ENCODE data around the gene MAB21L2. TPM values are rescaled to one million over a fixed set of nuclear protein-coding genes. Genes with fewer than 3 reads are reported as not detected.

The MAB21L2 gene
- total RNA-seq, 1 experiment from 2014 or later: not detected

DNA sequence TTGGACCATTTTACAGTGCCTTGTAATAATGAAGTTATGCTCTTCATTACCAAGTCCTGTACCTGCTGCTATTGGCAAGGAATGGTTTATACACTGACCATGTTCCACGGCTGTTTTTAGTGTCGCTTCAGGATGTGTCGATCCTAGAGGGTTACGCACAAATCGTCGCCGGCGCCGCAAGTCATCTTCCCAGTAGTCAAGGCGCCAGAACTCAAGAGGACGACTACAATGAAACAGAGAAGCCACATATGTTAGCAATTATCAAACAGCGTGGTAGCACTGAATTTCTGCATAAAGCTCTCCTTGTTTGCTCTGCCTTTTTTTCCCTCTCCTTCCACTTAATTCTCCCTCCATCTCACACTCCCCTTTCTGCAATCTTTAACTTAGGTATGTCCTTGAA, 17.0 kb downstream of the MAB21L2 start:
- no peak for DNase-seq
- no peaks in the 10 kb centered on the region for H3K27me3 ChIP-seq (replicated peaks; ENCODE audit: control insufficient read depth, insufficient read depth, low read length)
- H3K4me1 ChIP-seq: no peaks in the 10 kb centered on the region
- H3K36me3 ChIP-seq (ENCODE audit: control insufficient read depth, insufficient read depth, low read length): no peaks in the 10 kb centered on the region
- no peaks in the 10 kb centered on the region for H3K4me1 Mint-ChIP-seq (ENCODE audit: low read depth, unreplicated experiment)
- no peaks in the 10 kb centered on the region for H3K9me3 Mint-ChIP-seq (ENCODE audit: unreplicated experiment)
- H3K27ac Mint-ChIP-seq (ENCODE audit: unreplicated experiment): no peak overlapping the region
- no peak overlapping the region for H3K4me3 ChIP-seq (ENCODE audit: low read depth, low read length)
- no TSS peak for BruUV-seq (replicated peaks)
- no peaks in the 10 kb centered on the region for H3K27me3 Mint-ChIP-seq (ENCODE audit: insufficient read depth, unreplicated experiment)
- CTCF ChIA-PET: no interaction called here
- intact Hi-C loops (cut with micrococcal nuclease; ENCODE audit: unreplicated experiment): no loop called here
- no peaks in the 10 kb centered on the region for H3K9me3 ChIP-seq
- H3K36me3 Mint-ChIP-seq (ENCODE audit: insufficient read depth, unreplicated experiment): peaks cover 11% of the 10 kb centered on the region
- POLR2A ChIA-PET: no interaction called here
- TF ChIP-seq, protein P1, sequence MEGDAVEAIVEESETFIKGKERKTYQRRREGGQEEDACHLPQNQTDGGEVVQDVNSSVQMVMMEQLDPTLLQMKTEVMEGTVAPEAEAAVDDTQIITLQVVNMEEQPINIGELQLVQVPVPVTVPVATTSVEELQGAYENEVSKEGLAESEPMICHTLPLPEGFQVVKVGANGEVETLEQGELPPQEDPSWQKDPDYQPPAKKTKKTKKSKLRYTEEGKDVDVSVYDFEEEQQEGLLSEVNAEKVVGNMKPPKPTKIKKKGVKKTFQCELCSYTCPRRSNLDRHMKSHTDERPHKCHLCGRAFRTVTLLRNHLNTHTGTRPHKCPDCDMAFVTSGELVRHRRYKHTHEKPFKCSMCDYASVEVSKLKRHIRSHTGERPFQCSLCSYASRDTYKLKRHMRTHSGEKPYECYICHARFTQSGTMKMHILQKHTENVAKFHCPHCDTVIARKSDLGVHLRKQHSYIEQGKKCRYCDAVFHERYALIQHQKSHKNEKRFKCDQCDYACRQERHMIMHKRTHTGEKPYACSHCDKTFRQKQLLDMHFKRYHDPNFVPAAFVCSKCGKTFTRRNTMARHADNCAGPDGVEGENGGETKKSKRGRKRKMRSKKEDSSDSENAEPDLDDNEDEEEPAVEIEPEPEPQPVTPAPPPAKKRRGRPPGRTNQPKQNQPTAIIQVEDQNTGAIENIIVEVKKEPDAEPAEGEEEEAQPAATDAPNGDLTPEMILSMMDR (IDR thresholded peaks at IDR 0.05; ENCODE audit: insufficient read depth in 1 of 2, low read depth in 1 of 2, low read length in 1 of 2, severe bottlenecking in 1 of 2, unreplicated experiment in 1 of 2): no peak
- H3K4me3 Mint-ChIP-seq (ENCODE audit: unreplicated experiment): no peak overlapping the region

DNA sequence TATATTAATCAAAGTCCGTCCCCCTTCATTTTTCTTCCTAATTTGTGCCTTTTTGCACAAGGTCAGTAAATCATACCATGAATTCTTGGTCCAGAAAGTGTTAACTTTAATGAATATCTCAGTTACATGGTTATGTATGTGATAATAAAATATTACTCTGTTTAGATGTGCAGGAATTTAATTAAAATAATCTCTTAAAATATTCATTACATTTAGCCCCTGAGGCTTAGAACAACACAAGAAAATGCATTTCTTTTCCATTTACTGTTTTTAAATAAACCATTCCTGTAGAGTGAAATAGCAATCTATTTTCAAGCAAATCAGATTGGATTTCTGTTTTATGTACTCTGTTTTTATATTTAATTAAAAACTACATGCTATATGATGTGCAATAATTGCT, 17.6 kb downstream of the MAB21L2 start:
- BruUV-seq (replicated peaks): no TSS peak
- H3K27me3 ChIP-seq (replicated peaks; ENCODE audit: control insufficient read depth, insufficient read depth, low read length): no peaks in the 10 kb centered on the region
- TF ChIP-seq, protein P1 (IDR thresholded peaks at IDR 0.05; ENCODE audit: insufficient read depth in 1 of 2, low read depth in 1 of 2, low read length in 1 of 2, severe bottlenecking in 1 of 2, unreplicated experiment in 1 of 2): no peak
- no peaks in the 10 kb centered on the region for H3K36me3 ChIP-seq (ENCODE audit: control insufficient read depth, insufficient read depth, low read length)
- H3K4me3 Mint-ChIP-seq (ENCODE audit: unreplicated experiment): no peak overlapping the region
- ChIA-PET POLR2A (no interaction called here), CTCF (no interaction called here)
- H3K27ac Mint-ChIP-seq (ENCODE audit: unreplicated experiment): no peak overlapping the region
- no peak for DNase-seq
- no peaks in the 10 kb centered on the region for H3K9me3 Mint-ChIP-seq (ENCODE audit: unreplicated experiment)
- intact Hi-C loops (cut with micrococcal nuclease; ENCODE audit: unreplicated experiment): no loop called here
- no peaks in the 10 kb centered on the region for H3K9me3 ChIP-seq
- H3K36me3 Mint-ChIP-seq (ENCODE audit: insufficient read depth, unreplicated experiment): peaks cover 11% of the 10 kb centered on the region
- no peaks in the 10 kb centered on the region for H3K27me3 Mint-ChIP-seq (ENCODE audit: insufficient read depth, unreplicated experiment)
- H3K4me1 ChIP-seq: no peaks in the 10 kb centered on the region
- no peak overlapping the region for H3K4me3 ChIP-seq (ENCODE audit: low read depth, low read length)
- no peaks in the 10 kb centered on the region for H3K4me1 Mint-ChIP-seq (ENCODE audit: low read depth, unreplicated experiment)

DNA sequence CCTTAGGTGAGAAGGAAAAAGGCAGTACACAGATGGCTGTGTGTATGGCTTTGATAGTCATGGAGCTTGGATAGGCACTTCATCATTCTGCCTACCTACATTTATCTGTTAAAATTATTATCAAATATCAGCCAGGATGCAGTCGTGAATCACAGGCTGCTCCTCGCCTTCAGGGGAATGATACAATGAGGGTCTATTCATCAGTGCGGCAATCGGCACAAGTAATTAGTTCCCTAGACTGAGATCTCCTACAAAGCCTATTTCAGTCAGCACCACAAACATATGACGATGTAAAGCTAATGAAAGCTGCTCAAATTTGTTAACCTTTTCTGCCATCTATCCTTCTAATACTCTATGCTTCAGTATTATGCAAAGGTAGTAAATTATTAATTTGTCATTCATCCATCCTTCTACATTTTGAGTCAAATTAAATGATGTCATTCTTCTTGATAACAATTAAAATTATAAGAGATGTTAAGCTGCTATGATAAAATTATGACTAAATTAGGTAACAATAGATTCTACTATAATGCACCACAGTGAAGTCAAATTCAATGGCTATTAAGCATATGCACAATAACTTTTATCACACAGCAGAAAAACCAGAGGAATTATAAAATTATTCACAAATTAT, 19.0 kb downstream of the MAB21L2 start:
- no peaks in the 10 kb centered on the region for H3K27me3 ChIP-seq (replicated peaks; ENCODE audit: control insufficient read depth, insufficient read depth, low read length)
- H3K9me3 ChIP-seq: no peaks in the 10 kb centered on the region
- ChIA-PET POLR2A (interaction anchor here (0.5 kb wide), 1 partner anchor 35 kb away, joined by 8 read pairs; no protein-coding TSS in a partner anchor), CTCF (no interaction called here)
- H3K36me3 ChIP-seq (ENCODE audit: control insufficient read depth, insufficient read depth, low read length): no peaks in the 10 kb centered on the region
- no peak overlapping the region for H3K4me3 ChIP-seq (ENCODE audit: low read depth, low read length)
- Mint-ChIP-seq H3K27ac (ENCODE audit: unreplicated experiment) (no peak overlapping the region), H3K4me1 (ENCODE audit: low read depth, unreplicated experiment) (no peaks in the 10 kb centered on the region), H3K27me3 (ENCODE audit: insufficient read depth, unreplicated experiment) (no peaks in the 10 kb centered on the region), H3K4me3 (ENCODE audit: unreplicated experiment) (no peak overlapping the region), H3K9me3 (ENCODE audit: unreplicated experiment) (no peaks in the 10 kb centered on the region), H3K36me3 (ENCODE audit: insufficient read depth, unreplicated experiment) (peaks cover 11% of the 10 kb centered on the region)
- TF ChIP-seq, protein P1 (IDR thresholded peaks at IDR 0.05; ENCODE audit: insufficient read depth in 1 of 2, low read depth in 1 of 2, low read length in 1 of 2, severe bottlenecking in 1 of 2, unreplicated experiment in 1 of 2): no peak
- intact Hi-C loops (cut with micrococcal nuclease; ENCODE audit: unreplicated experiment): no loop called here
- DNase-seq: no peak
- no peaks in the 10 kb centered on the region for H3K4me1 ChIP-seq
- no TSS peak for BruUV-seq (replicated peaks)
